OCI-LY1 (cell line): ENCODE measurements around the gene CLRN2.

Experiments
- H2AFZ ChIP-seq: fragments of 200-600 bp; sonication (generic), shearing (Covaris generic); 2 replicates; pipeline ENCODE4 v1.6.0; 2014; ENCODE audit warnings: antibody characterized with exemption, mild to moderate bottlenecking, low read length
- H3F3A ChIP-seq: fragments of 200-600 bp; sonication (generic), shearing (Covaris generic); 2 replicates; pipeline ENCODE4 v1.6.0; 2014; ENCODE audit warnings: mild to moderate bottlenecking, antibody characterized with exemption, low read length, moderate library complexity; ENCODE audit not compliant: insufficient read depth
- H3K27ac ChIP-seq: fragments of 200-600 bp; sonication (generic); 2 replicates; pipeline ENCODE4 v1.5.1; 2014; ENCODE audit warnings: low read length, mixed run types, mild to moderate bottlenecking, low read depth; ENCODE audit not compliant: poor library complexity, severe bottlenecking
- H3K27me3 ChIP-seq: fragments of 200-600 bp; sonication (generic); 2 replicates; pipeline ENCODE4 v1.6.0; 2014; ENCODE audit warnings: antibody characterized with exemption, mild to moderate bottlenecking, low read length, moderate library complexity; ENCODE audit not compliant: insufficient read depth
- H3K36me3 ChIP-seq: fragments of 200-600 bp; sonication (generic); 2 replicates; pipeline ENCODE4 v1.6.1; 2014; ENCODE audit warnings: mild to moderate bottlenecking, antibody characterized with exemption, low read length, moderate library complexity, mixed read lengths; ENCODE audit not compliant: insufficient read depth
- H3K4me1 ChIP-seq: fragments of 200-600 bp; sonication (generic); 2 replicates; pipeline ENCODE4 v1.5.1; 2014; ENCODE audit warnings: mild to moderate bottlenecking, low read length, moderate library complexity; ENCODE audit not compliant: insufficient read depth, severe bottlenecking
- H3K4me2 ChIP-seq: fragments of 200-600 bp; sonication (generic), shearing (Covaris generic); 2 replicates; pipeline ENCODE4 v1.6.1; 2014; ENCODE audit warnings: low read length
- H3K4me3 ChIP-seq: fragments of 200-600 bp; sonication (generic); 2 replicates; pipeline ENCODE4 v1.5.1; 2014; ENCODE audit warnings: low read length, low read depth, mild to moderate bottlenecking, mixed read lengths; ENCODE audit not compliant: poor library complexity, severe bottlenecking
- H3K79me2 ChIP-seq: fragments of 200-600 bp; shearing (Covaris generic); 2 replicates; pipeline ENCODE4 v1.6.1; 2016; ENCODE audit warnings: mixed run types, low read length, mixed read lengths; ENCODE audit not compliant: insufficient read depth
- H3K9ac ChIP-seq: fragments of 200-600 bp; sonication (generic), shearing (Covaris generic); 2 replicates; pipeline ENCODE4 v1.6.1; 2014; ENCODE audit warnings: mild to moderate bottlenecking, low read length, mixed read lengths
- H3K9me2 ChIP-seq: fragments of 200-600 bp; sonication (generic), shearing (Covaris generic); 2 replicates; pipeline ENCODE4 v1.6.1; 2014; ENCODE audit warnings: low read depth, mild to moderate bottlenecking, low read length, mixed read lengths
- H3K9me3 ChIP-seq: fragments of 200-600 bp; shearing (Covaris generic); 2 replicates; pipeline ENCODE4 v1.6.1; 2014; ENCODE audit warnings: low read length, mixed read lengths
- H4K20me1 ChIP-seq: fragments of 200-600 bp; sonication (generic), shearing (Covaris generic); 2 replicates; pipeline ENCODE4 v1.6.0; 2016; ENCODE audit warnings: mild to moderate bottlenecking, low read length; ENCODE audit not compliant: insufficient read depth
- EZH2 ChIP-seq: fragments of 200-600 bp; sonication (generic), shearing (Covaris generic); IDR thresholded peaks from 2 replicates; pipeline ENCODE4 v1.8.0; 2017; ENCODE audit warnings: borderline replicate concordance, mixed run types, mild to moderate bottlenecking, antibody characterized with exemption, low read length, moderate library complexity, mixed read lengths
- TF ChIP-seq, protein P1 (sequence below): fragments of 200-600 bp; sonication (generic), shearing (Covaris generic); IDR thresholded peaks from 2 replicates; pipeline ENCODE4 v1.5.1; 2017; ENCODE audit warnings: mild to moderate bottlenecking, antibody characterized with exemption, low read length, moderate library complexity, mixed read lengths

Gene CLRN2

DNA sequence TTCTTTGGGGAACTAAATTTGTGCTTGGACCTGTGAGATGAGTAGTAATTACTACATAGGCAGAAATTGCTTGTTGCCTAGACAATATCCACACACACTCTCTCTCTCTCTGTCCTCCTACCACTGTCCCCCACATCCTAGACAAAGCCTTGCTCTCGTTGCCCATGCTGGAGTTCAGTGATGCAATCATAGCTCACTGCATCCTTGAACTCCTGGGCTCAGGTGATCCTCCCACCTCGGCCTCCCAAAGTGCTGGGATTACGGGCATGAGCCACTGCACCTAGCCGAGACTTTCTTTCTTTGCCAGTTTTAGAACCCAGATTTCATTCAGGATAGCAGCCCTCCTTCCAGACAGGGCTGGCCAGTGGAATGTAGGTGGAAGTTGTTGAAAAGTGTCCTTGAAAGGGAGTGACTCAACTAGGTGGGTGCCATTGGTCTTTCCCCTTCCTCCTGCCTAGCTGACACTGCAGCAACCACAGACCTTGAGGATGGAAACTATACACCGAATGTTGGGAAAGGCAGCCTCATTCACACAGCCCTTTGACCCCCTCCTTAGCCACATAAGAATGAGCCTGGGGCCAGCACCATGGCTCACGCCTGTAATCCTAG, 45.2 kb downstream of the CLRN2 start:
- TF ChIP-seq, protein P1, sequence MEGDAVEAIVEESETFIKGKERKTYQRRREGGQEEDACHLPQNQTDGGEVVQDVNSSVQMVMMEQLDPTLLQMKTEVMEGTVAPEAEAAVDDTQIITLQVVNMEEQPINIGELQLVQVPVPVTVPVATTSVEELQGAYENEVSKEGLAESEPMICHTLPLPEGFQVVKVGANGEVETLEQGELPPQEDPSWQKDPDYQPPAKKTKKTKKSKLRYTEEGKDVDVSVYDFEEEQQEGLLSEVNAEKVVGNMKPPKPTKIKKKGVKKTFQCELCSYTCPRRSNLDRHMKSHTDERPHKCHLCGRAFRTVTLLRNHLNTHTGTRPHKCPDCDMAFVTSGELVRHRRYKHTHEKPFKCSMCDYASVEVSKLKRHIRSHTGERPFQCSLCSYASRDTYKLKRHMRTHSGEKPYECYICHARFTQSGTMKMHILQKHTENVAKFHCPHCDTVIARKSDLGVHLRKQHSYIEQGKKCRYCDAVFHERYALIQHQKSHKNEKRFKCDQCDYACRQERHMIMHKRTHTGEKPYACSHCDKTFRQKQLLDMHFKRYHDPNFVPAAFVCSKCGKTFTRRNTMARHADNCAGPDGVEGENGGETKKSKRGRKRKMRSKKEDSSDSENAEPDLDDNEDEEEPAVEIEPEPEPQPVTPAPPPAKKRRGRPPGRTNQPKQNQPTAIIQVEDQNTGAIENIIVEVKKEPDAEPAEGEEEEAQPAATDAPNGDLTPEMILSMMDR, result no peak
- no peak for TF ChIP-seq EZH2
- no peaks in the 10 kb centered on the region for H3F3A ChIP-seq
- no peaks in the 10 kb centered on the region for H4K20me1 ChIP-seq
- no peaks in the 10 kb centered on the region for H3K4me1 ChIP-seq
- no peaks in the 10 kb centered on the region for H3K9me3 ChIP-seq
- no peaks in the 10 kb centered on the region for H3K36me3 ChIP-seq
- H3K27ac ChIP-seq, result no peak overlapping the region
- H3K4me2 ChIP-seq, result no peak overlapping the region
- no peak overlapping the region for H3K4me3 ChIP-seq
- H3K27me3 ChIP-seq, result no peaks in the 10 kb centered on the region
- no peak overlapping the region for H2AFZ ChIP-seq
- H3K9ac ChIP-seq, result no peak overlapping the region
- no peaks in the 10 kb centered on the region for H3K79me2 ChIP-seq
- no peaks in the 10 kb centered on the region for H3K9me2 ChIP-seq

DNA sequence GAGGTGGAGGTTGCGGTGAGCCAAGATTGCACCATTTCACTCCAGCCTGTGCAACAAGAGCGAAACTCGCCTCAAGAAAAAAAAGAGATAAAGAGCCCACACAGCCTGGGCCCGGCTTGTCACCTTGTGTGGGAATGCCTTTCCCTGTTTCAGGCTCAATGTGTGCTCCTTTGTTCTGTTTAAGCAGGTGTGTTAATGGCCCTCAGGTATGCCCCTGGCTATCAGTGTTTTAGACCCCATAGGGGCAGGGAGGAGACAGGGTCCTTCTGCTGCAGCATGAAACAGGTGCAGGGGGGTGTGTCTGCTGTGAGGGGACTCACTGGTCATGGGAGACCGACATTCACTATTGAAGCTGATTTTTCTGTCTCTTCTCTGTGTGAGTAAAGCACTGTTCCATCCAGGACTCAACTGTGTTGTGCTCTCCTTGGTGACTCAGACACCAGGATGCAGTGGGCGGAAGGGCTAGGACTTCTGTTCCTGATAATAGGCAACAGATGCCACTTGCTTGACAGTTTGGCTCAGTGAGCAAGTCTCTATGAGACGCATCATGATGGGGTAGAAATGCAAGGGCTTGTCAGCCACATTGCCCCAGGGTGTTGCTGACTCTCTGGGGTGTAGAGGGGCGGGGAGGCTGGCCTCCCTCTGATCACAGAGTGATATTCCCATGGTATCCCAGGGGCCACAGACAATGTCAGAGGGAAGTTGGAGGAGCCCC, 46.4 kb downstream of the CLRN2 start:
- Histone ChIP-seq H4K20me1 (no peaks in the 10 kb centered on the region), H3K79me2 (no peaks in the 10 kb centered on the region), H3K27me3 (no peaks in the 10 kb centered on the region), H3K4me2 (no peak overlapping the region), H3K9me2 (no peaks in the 10 kb centered on the region), H3K4me1 (no peaks in the 10 kb centered on the region), H3F3A (no peaks in the 10 kb centered on the region), H3K27ac (no peak overlapping the region), H2AFZ (no peak overlapping the region), H3K9me3 (no peaks in the 10 kb centered on the region), H3K36me3 (no peaks in the 10 kb centered on the region), H3K4me3 (no peak overlapping the region), H3K9ac (no peak overlapping the region)
- TF ChIP-seq EZH2, result no peak

DNA sequence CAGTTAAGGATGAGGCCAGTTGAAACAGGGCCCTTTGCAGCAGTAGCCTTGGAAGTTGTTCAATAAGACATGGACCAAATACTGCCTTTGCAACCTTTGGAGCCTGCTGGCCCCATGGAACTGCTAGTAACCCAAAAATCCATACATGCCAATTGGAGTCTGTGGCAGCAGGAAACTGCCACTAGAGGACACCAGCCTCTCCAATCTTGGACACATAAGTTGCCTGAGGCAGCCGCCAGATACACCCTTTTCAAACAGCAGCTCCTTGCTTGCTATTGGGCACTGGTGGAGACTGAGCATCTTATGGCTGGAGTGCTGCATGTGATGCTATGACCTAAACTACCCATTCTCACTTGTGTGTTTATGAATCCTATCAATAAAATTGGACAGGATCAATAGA, 47.2 kb downstream of the CLRN2 start:
- Histone ChIP-seq H3K9ac (no peak overlapping the region), H3F3A (no peaks in the 10 kb centered on the region), H3K9me3 (no peaks in the 10 kb centered on the region), H3K4me3 (no peak overlapping the region), H4K20me1 (no peaks in the 10 kb centered on the region), H3K4me2 (no peak overlapping the region), H2AFZ (no peak overlapping the region), H3K36me3 (no peaks in the 10 kb centered on the region), H3K79me2 (no peaks in the 10 kb centered on the region), H3K4me1 (no peaks in the 10 kb centered on the region), H3K27ac (no peak overlapping the region), H3K9me2 (no peaks in the 10 kb centered on the region), H3K27me3 (no peaks in the 10 kb centered on the region)
- TF ChIP-seq, protein P1, result no peak
- no peak for TF ChIP-seq EZH2
